Parathyroid adenoma (tissue), 2 donors: ENCODE measurements around the gene HSPBP1.

Experiments used
- H2AFZ ChIP-seq: fragments of 300-600 bp; sonication (generic); one replicate; pipeline ENCODE4 v1.7.0; 2017; ENCODE audit warnings: antibody characterized with exemption, mild to moderate bottlenecking
- H3K27ac ChIP-seq: fragments of 300-600 bp; sonication (generic); one replicate; pipeline ENCODE4 v1.7.0; 2017
- H3K27me3 ChIP-seq: fragments of 300-600 bp; sonication (generic); one replicate; pipeline ENCODE4 v1.7.0; 2017; ENCODE audit warnings: low read length; ENCODE audit not compliant: control insufficient read depth, insufficient read depth
- H3K36me3 ChIP-seq: fragments of 300-600 bp; sonication (generic); one replicate; pipeline ENCODE4 v1.7.0; 2017; ENCODE audit warnings: low read length; ENCODE audit not compliant: control insufficient read depth, insufficient read depth
- H3K4me1 ChIP-seq: fragments of 300-600 bp; sonication (generic); one replicate; pipeline ENCODE4 v1.7.0; 2017; ENCODE audit warnings: control low read depth
- H3K4me2 ChIP-seq: fragments of 300-600 bp; sonication (generic); one replicate; pipeline ENCODE4 v1.7.0; 2017; ENCODE audit warnings: low read length
- H3K4me3 ChIP-seq: fragments of 300-600 bp; sonication (generic); one replicate; pipeline ENCODE4 v1.7.0; 2017; ENCODE audit warnings: low read depth, low read length
- H3K79me2 ChIP-seq: fragments of 300-600 bp; sonication (generic); one replicate; pipeline ENCODE4 v1.7.0; 2017; ENCODE audit warnings: control low read depth
- H3K9ac ChIP-seq: fragments of 300-600 bp; sonication (generic); one replicate; pipeline ENCODE4 v1.7.0; 2017; ENCODE audit warnings: mild to moderate bottlenecking
- H3K9me3 ChIP-seq: fragments of 300-600 bp; sonication (generic); one replicate; pipeline ENCODE4 v1.7.0; 2017; ENCODE audit warnings: low read length; ENCODE audit not compliant: control insufficient read depth
- TF ChIP-seq, protein P1 (sequence below): fragments of 300-600 bp; sonication (generic); IDR thresholded peaks from one replicate; pipeline ENCODE4 v1.7.0; 2017; ENCODE audit warnings: antibody characterized with exemption, mild to moderate bottlenecking
- donor health status: primary hyperparathyroidism.

Gene HSPBP1

DNA sequence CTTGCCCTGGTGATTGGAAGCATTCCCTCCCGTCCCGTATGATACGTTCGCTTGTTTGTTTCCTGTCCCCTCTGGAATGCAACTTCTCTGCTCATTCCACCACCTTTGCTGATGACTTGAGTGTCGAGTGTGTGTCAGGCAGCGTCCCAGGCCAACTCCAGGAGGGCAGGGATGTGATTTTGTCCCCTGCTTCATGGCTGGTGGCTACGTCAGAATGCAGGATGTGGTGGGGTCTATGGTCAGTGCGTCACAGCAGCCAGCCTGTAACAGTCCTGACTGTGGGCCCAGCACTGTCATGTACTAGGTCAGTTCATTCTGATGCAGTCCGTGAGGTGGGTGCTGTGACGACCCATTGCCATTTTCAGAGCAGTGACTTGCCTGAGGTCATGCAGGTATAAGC is 20.1 kb upstream of the HSPBP1 start:
- Histone ChIP-seq H3K9ac (no peak overlapping the region), H3K4me2 (no peak overlapping the region), H3K27me3 (no peaks in the 10 kb centered on the region), H3K4me1 (no peaks in the 10 kb centered on the region), H3K36me3 (no peaks in the 10 kb centered on the region), H3K9me3 (no peaks in the 10 kb centered on the region), H2AFZ (no peak overlapping the region), H3K27ac (no peak overlapping the region), H3K79me2 (no peaks in the 10 kb centered on the region), H3K4me3 (no peak overlapping the region)
- TF ChIP-seq, protein P1, sequence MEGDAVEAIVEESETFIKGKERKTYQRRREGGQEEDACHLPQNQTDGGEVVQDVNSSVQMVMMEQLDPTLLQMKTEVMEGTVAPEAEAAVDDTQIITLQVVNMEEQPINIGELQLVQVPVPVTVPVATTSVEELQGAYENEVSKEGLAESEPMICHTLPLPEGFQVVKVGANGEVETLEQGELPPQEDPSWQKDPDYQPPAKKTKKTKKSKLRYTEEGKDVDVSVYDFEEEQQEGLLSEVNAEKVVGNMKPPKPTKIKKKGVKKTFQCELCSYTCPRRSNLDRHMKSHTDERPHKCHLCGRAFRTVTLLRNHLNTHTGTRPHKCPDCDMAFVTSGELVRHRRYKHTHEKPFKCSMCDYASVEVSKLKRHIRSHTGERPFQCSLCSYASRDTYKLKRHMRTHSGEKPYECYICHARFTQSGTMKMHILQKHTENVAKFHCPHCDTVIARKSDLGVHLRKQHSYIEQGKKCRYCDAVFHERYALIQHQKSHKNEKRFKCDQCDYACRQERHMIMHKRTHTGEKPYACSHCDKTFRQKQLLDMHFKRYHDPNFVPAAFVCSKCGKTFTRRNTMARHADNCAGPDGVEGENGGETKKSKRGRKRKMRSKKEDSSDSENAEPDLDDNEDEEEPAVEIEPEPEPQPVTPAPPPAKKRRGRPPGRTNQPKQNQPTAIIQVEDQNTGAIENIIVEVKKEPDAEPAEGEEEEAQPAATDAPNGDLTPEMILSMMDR = no peak

DNA sequence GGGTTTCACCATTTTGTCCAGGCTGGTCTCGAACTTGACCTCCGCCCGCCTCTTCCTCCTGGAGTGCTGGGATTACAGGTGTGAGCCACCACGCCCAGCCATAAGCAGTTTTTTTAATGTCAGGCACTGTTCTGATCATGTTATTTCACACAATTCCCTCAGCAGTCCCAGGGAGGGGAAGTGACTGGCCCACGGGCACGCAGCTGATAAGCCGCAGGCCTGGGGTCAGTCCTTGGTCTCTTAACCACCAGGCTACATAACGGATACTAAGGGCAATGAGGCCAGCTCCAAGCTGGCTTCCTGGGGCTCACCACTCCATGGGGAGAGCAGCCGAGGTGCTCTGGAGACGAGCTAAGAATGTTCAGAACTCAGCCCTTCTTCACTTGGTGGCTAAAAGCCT is 17.4 kb upstream of the HSPBP1 start:
- Histone ChIP-seq H3K9ac (no peak overlapping the region), H3K27me3 (no peaks in the 10 kb centered on the region), H3K4me2 (no peak overlapping the region), H3K4me3 (no peak overlapping the region), H2AFZ (no peak overlapping the region), H3K9me3 (no peaks in the 10 kb centered on the region), H3K36me3 (no peaks in the 10 kb centered on the region), H3K79me2 (no peaks in the 10 kb centered on the region), H3K27ac (no peak overlapping the region), H3K4me1 (no peaks in the 10 kb centered on the region)
- TF ChIP-seq, protein P1 = no peak

DNA sequence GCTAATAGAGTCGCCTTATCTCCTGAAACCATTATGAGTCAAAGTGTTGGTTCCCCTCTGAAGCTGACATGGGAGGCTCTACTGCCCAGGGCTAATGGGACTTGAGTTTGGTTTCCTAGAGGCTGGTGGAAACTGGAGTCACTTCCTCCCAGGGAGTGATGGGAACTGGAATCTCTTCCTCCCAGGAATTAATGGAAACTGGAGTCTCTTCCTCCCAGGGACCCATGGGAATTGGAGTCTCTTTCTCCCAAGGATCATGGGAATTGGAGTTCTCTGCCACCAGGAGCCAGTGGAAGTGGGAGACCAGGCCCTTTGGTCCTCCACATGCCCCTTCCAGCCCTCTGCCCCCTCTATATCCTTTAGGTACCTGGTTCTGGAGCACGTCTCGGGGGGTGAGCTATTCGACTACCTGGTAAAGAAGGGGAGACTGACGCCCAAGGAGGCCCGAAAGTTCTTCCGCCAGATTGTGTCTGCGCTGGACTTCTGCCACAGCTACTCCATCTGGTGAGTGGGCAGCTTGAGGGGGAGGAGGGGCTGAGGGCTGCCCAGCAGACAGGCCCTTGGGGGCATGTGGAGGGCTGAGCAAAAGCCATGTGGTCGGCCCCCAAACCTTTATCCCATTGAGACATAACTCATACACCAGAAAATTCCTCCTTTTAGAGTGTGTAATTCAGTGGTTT is 9.3 kb upstream of the HSPBP1 start:
- H2AFZ ChIP-seq = no peak overlapping the region

DNA sequence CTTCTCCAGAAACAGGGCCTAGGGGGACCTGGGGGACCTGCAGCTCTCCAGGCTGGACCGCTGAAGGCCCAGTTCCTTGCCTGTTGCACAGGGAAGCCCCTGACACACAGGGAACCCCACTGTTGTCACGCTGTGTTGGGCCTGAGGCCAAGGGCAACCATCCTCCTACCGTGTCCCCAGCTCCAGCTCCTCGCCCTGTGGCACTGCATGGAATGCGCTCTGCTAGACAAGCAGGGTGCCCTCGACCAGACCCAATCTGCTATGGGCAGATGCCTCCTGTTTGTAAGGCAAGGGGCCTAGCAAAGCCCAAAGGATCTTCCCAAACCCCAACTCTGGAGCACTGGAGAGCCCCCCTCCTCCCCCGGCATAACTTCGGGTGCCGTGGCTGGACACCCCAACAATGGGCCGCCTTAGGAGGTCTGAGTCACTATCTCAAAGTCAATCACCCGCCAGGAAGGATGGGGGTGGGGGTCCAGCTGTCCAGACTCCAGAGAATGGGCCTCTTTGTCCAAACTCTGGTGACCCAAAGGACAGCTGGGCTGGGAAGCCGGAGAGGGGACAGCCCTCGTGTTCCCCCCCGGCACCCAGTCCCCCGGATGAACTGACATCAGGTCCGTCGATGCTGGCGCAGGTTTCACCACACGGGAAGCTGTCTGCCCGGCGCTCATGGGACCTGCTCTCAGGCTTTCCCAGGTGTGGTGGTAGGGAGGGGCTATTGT is 7.6 kb upstream of the HSPBP1 start:
- H3K4me3 ChIP-seq = no peak overlapping the region
- no peak overlapping the region for H3K27ac ChIP-seq
- no peak overlapping the region for H3K9ac ChIP-seq

More for the DNA sequence above, 9.3 kb upstream of the HSPBP1 start:
- Histone ChIP-seq H3K4me1 (no peaks in the 10 kb centered on the region), H3K9ac (no peak overlapping the region), H3K9me3 (no peaks in the 10 kb centered on the region), H3K36me3 (no peaks in the 10 kb centered on the region), H3K4me3 (no peak overlapping the region), H3K4me2 (no peak overlapping the region), H3K79me2 (no peaks in the 10 kb centered on the region), H3K27me3 (no peaks in the 10 kb centered on the region), H3K27ac (no peak overlapping the region)
- TF ChIP-seq, protein P1 = no peak

More for the DNA sequence above, 7.6 kb upstream of the HSPBP1 start:
- Histone ChIP-seq H3K36me3 (no peaks in the 10 kb centered on the region), H3K4me2 (no peak overlapping the region), H3K79me2 (no peaks in the 10 kb centered on the region), H3K27me3 (no peaks in the 10 kb centered on the region), H3K4me1 (no peaks in the 10 kb centered on the region), H3K9me3 (no peaks in the 10 kb centered on the region), H2AFZ (no peak overlapping the region)
- TF ChIP-seq, protein P1 = no peak
